Activated CD8-positive, alpha-beta T cell treated with anti-CD3 and anti-CD28 coated beads for 36 hours (primary cell): ENCODE measurements around the gene PLSCR3. TPM values are rescaled to one million over a fixed set of nuclear protein-coding genes. Genes with fewer than 3 reads are reported as not detected.

Source experiments
- ATAC-seq: fragments of 200-7000 bp; cut with Tn5 transposase; one replicate; pipeline ENCODE4 v1.10.0; 2021; ENCODE audit warnings: mild to moderate bottlenecking, moderate library complexity
- CTCF ChIA-PET: fragments of 350-600 bp; sonication (Branson Sonifier 250); formaldehyde crosslinking; loops from one replicate; lab custom pipeline; 2021; ENCODE audit warnings: antibody characterized with exemption; lab: Charles Lee
- POLR2A ChIA-PET: fragments of 350-600 bp; sonication (Branson Sonifier 250); formaldehyde crosslinking; loops from one replicate; lab custom pipeline; 2021; ENCODE audit warnings: antibody characterized with exemption; lab: Charles Lee
- DNase-seq: peaks from one replicate; pipeline ENCODE4 v3.0.0-alpha.2; 2020
- H3K27ac Mint-ChIP-seq: one replicate; pipeline ENCODE4 v1.8.0; 2021; ENCODE audit warnings: mild to moderate bottlenecking, mixed read lengths
- H3K27me3 Mint-ChIP-seq: one replicate; pipeline ENCODE4 v1.8.0; 2021; ENCODE audit warnings: mixed read lengths
- H3K36me3 Mint-ChIP-seq: one replicate; pipeline ENCODE4 v1.8.0; 2021; ENCODE audit warnings: low read depth, mixed read lengths
- H3K4me1 Mint-ChIP-seq: one replicate; pipeline ENCODE4 v1.8.0; 2021; ENCODE audit warnings: low read depth, mixed read lengths
- H3K4me3 Mint-ChIP-seq: one replicate; pipeline ENCODE4 v1.8.0; 2021; ENCODE audit warnings: mild to moderate bottlenecking, moderate library complexity, mixed read lengths
- H3K9me3 Mint-ChIP-seq: one replicate; pipeline ENCODE4 v1.8.0; 2021; ENCODE audit warnings: mixed read lengths
- CTCF ChIP-seq: fragments of 200-600 bp; IDR thresholded peaks from one replicate; pipeline ENCODE4 v1.8.0; 2022; ENCODE audit warnings: antibody characterized with exemption, mild to moderate bottlenecking
- intact Hi-C: fragments of 100-400 bp; cut with micrococcal nuclease; formaldehyde crosslinking; loops from one replicate; pipeline ENCODE4 v1.10.0; 2022
- total RNA-seq, 2 experiments: library from RNA; stranded (reverse); gene quantifications; one replicate each; pipeline ENCODE4 v1.2.3, GENCODE V29; 2021

The PLSCR3 gene
- total RNA-seq, 2 experiments from 2014 or later, result 62.6 to 71.1 TPM

GRCh38 chr17:7432296-7432695, 38.0 kb upstream of the PLSCR3 start:
- intact Hi-C loops, result no loop called here
- ChIA-PET CTCF (interaction anchor here (0.8 to 1.3 kb wide), 2 partner anchors 43 to 157 kb away, joined by 3 to 4 read pairs; no protein-coding TSS in a partner anchor), POLR2A (interaction anchor here (0.9 to 1.5 kb wide), 2 partner anchors 30 to 52 kb away, joined by 3 to 7 read pairs; partner anchors contain the start of gene POLR2A)
- no peak overlapping the region for H3K27ac Mint-ChIP-seq
- DNase-seq, result no peak
- no peak for ATAC-seq
- peaks cover 7% of the 10 kb centered on the region for H3K4me1 Mint-ChIP-seq
- H3K27me3 Mint-ChIP-seq, result no peaks in the 10 kb centered on the region
- H3K9me3 Mint-ChIP-seq, result no peaks in the 10 kb centered on the region
- peaks cover 5% of the 10 kb centered on the region for H3K36me3 Mint-ChIP-seq
- no peak overlapping the region for H3K4me3 Mint-ChIP-seq
- TF ChIP-seq CTCF, result no peak

GRCh38 chr17:7431231-7431630, 36.9 kb upstream of the PLSCR3 start:
- no peaks in the 10 kb centered on the region for H3K9me3 Mint-ChIP-seq
- H3K4me3 Mint-ChIP-seq, result no peak overlapping the region
- no peak for ATAC-seq
- DNase-seq, result no peak
- H3K27me3 Mint-ChIP-seq, result no peaks in the 10 kb centered on the region
- intact Hi-C loops, result no loop called here
- ChIA-PET POLR2A (interaction anchor here (1.5 to 1.9 kb wide), 2 partner anchors 53 to 256 kb away, joined by 4 to 7 read pairs; partner anchors contain the start of genes POLR2A and TP53), CTCF (interaction anchor here (1.2 kb wide), 1 partner anchor 75 kb away, joined by 4 read pairs; no protein-coding TSS in a partner anchor)
- peaks cover 2% of the 10 kb centered on the region for H3K4me1 Mint-ChIP-seq
- H3K36me3 Mint-ChIP-seq, result no peaks in the 10 kb centered on the region
- no peak for TF ChIP-seq CTCF
- no peak overlapping the region for H3K27ac Mint-ChIP-seq

GRCh38 chr17:7429722-7430121, 35.4 kb upstream of the PLSCR3 start:
- H3K4me1 Mint-ChIP-seq, result no peaks in the 10 kb centered on the region
- intact Hi-C loops, result no loop called here
- ATAC-seq (no peak), DNase-seq (no peak)
- no peak for TF ChIP-seq CTCF
- H3K36me3 Mint-ChIP-seq, result no peaks in the 10 kb centered on the region
- ChIA-PET CTCF (no interaction called here), POLR2A (interaction anchor here (1.9 kb wide), 1 partner anchor 257 kb away, joined by 4 read pairs; the partner anchor contains the start of gene TP53)
- no peaks in the 10 kb centered on the region for H3K27me3 Mint-ChIP-seq
- H3K4me3 Mint-ChIP-seq, result no peak overlapping the region
- no peaks in the 10 kb centered on the region for H3K9me3 Mint-ChIP-seq
- no peak overlapping the region for H3K27ac Mint-ChIP-seq

- no peak within 1 kb of the TSS for H3K27ac Mint-ChIP-seq
- DNase-seq (no peak), ATAC-seq (no peak)
- H3K4me3 Mint-ChIP-seq, result no peak within 1 kb of the TSS
- no peaks in the 10 kb centered on the region for H3K4me1 Mint-ChIP-seq
- intact Hi-C loops, result no loop called here
- CTCF ChIA-PET, result no interaction called here
- no peaks in the 10 kb centered on the region for H3K9me3 Mint-ChIP-seq
- no peaks in the 10 kb centered on the region for H3K36me3 Mint-ChIP-seq
- TF ChIP-seq CTCF, result no peak
- POLR2A ChIA-PET, result no interaction called here
- no peaks in the 10 kb centered on the region for H3K27me3 Mint-ChIP-seq
These were observed 34.2 kb upstream of the PLSCR3 start, which contains the start of gene SPEM3 for GRCh38 chr17:7428557-7428956. Gene SPEM3 (plus strand): TSS chr17:7428857. CDS start chr17:7428903, 46 bp downstream.

- Mint-ChIP-seq H3K4me1 (no peaks in the 10 kb centered on the region), H3K9me3 (no peaks in the 10 kb centered on the region), H3K36me3 (no peaks in the 10 kb centered on the region), H3K27me3 (no peaks in the 10 kb centered on the region), H3K27ac (no peak overlapping the region), H3K4me3 (no peak overlapping the region)
- no peak for DNase-seq
- TF ChIP-seq CTCF, result no peak
- POLR2A ChIA-PET, result no interaction called here
- CTCF ChIA-PET, result interaction anchor here (1.0 kb wide), 1 partner anchor 71 kb away, joined by 4 read pairs; no protein-coding TSS in a partner anchor
- no peak for ATAC-seq
- intact Hi-C loops, result no loop called here
These were observed 33.2 kb upstream of the PLSCR3 start for GRCh38 chr17:7427549-7427948.
